Nephron (organoid): ENCODE data around the gene NDFIP1.

Experiments
- H3K27ac Mint-ChIP-seq, 3 experiments: 2 replicates each; pipeline ENCODE4 v1.8.0; 2020; ENCODE audit warnings: mixed read lengths in 3 of 3, mild to moderate bottlenecking in 2 of 3, moderate library complexity in 1 of 3
- H3K27me3 Mint-ChIP-seq: 2 replicates; pipeline ENCODE4 v1.8.0; 2021; ENCODE audit warnings: low read depth, mild to moderate bottlenecking, moderate library complexity, mixed read lengths
- H3K36me3 Mint-ChIP-seq: 2 replicates; pipeline ENCODE4 v1.8.0; 2020; ENCODE audit warnings: low read depth, mixed read lengths
- H3K4me1 Mint-ChIP-seq: 2 replicates; pipeline ENCODE4 v1.8.0; 2020; ENCODE audit warnings: mixed read lengths
- H3K4me3 Mint-ChIP-seq, 3 experiments: 2 replicates each; pipeline ENCODE4 v1.8.0; 2020; ENCODE audit warnings: mild to moderate bottlenecking in 3 of 3, mixed read lengths in 3 of 3, moderate library complexity in 2 of 3
- H3K9me3 Mint-ChIP-seq: 2 replicates; pipeline ENCODE4 v1.8.0; 2020; ENCODE audit warnings: mixed read lengths
- CTCF ChIP-seq, 3 experiments: fragments of 200-600 bp; sonication (generic); IDR thresholded peaks; one replicate each; pipeline ENCODE4 v1.5.0; 2021; ENCODE audit warnings: antibody characterized with exemption in 3 of 3; ENCODE audit not compliant: unreplicated experiment in 3 of 3

NDFIP1 gene

GRCh38 chr5:142109331-142110045 is 909 bp downstream of the NDFIP1 start:
- peaks cover 49% of the 10 kb centered on the region for H3K4me1 Mint-ChIP-seq
- H3K9me3 Mint-ChIP-seq, result no peaks in the 10 kb centered on the region
- H3K27me3 Mint-ChIP-seq, result no peaks in the 10 kb centered on the region
- H3K36me3 Mint-ChIP-seq, result peaks cover 17% of the 10 kb centered on the region
- peak overlapping the region; percentile 95 to 97 (median 96) for H3K27ac Mint-ChIP-seq
- H3K4me3 Mint-ChIP-seq, result peak overlapping the region; percentile 95 to 98 (median 96)
- no peak for TF ChIP-seq CTCF (IDR thresholded peaks at IDR 0.05; ENCODE audit: unreplicated experiment in 3 of 3)

GRCh38 chr5:142110046-142110531 is 1.5 kb downstream of the NDFIP1 start:
- Mint-ChIP-seq H3K36me3 (peaks cover 17% of the 10 kb centered on the region), H3K9me3 (no peaks in the 10 kb centered on the region), H3K27me3 (no peaks in the 10 kb centered on the region), H3K4me3 (peak overlapping the region; percentile 95 to 98 (median 96)), H3K27ac (peak overlapping the region; percentile 95 to 97 (median 96)), H3K4me1 (peaks cover 49% of the 10 kb centered on the region)
- TF ChIP-seq CTCF (IDR thresholded peaks at IDR 0.05; ENCODE audit: unreplicated experiment in 3 of 3), result no peak

- Mint-ChIP-seq H3K4me1 (peaks cover 49% of the 10 kb centered on the region), H3K27ac (peak overlapping the region; percentile 22 to 96 (median 95)), H3K9me3 (no peaks in the 10 kb centered on the region), H3K27me3 (no peaks in the 10 kb centered on the region), H3K36me3 (peaks cover 21% of the 10 kb centered on the region), H3K4me3 (peak overlapping the region; percentile 95 to 98 (median 96))
- no peak for TF ChIP-seq CTCF (IDR thresholded peaks at IDR 0.05; ENCODE audit: unreplicated experiment in 3 of 3)
Measured at GRCh38 chr5:142110988-142111687, 2.6 kb downstream of the NDFIP1 start.

GRCh38 chr5:142114687-142115086 is 6.1 kb downstream of the NDFIP1 start:
- Mint-ChIP-seq H3K27me3 (no peaks in the 10 kb centered on the region), H3K27ac (no peak overlapping the region), H3K4me1 (peaks cover 58% of the 10 kb centered on the region), H3K4me3 (no peak overlapping the region), H3K9me3 (no peaks in the 10 kb centered on the region), H3K36me3 (peaks cover 25% of the 10 kb centered on the region)
- no peak for TF ChIP-seq CTCF (IDR thresholded peaks at IDR 0.05; ENCODE audit: unreplicated experiment in 3 of 3)

- H3K4me3 Mint-ChIP-seq, result no peak overlapping the region
- peaks cover 55% of the 10 kb centered on the region for H3K4me1 Mint-ChIP-seq
- H3K27ac Mint-ChIP-seq, result peak overlapping the region in 1 of 3 experiments; percentile 33
- no peaks in the 10 kb centered on the region for H3K9me3 Mint-ChIP-seq
- no peak for TF ChIP-seq CTCF (IDR thresholded peaks at IDR 0.05; ENCODE audit: unreplicated experiment in 3 of 3)
- H3K27me3 Mint-ChIP-seq, result no peaks in the 10 kb centered on the region
- peaks cover 32% of the 10 kb centered on the region for H3K36me3 Mint-ChIP-seq
Measured at GRCh38 chr5:142115937-142116614, 7.5 kb downstream of the NDFIP1 start.
